Activated CD8-positive, alpha-beta memory T cell treated with anti-CD3 and anti-CD28 coated beads, Interleukin-2, amount 50 U/mL, for 24 hours (primary cell): ENCODE results near the gene ZDHHC17.

Experiments
- DNase-seq: peaks from one replicate; pipeline ENCODE4 v3.0.0-alpha.2; 2020; ENCODE audit errors: extremely low read depth

The ZDHHC17 gene

GRCh38 chr12:76820888-76821482, 57.1 kb downstream of the ZDHHC17 start:
- DNase-seq, result no peak

DNA sequence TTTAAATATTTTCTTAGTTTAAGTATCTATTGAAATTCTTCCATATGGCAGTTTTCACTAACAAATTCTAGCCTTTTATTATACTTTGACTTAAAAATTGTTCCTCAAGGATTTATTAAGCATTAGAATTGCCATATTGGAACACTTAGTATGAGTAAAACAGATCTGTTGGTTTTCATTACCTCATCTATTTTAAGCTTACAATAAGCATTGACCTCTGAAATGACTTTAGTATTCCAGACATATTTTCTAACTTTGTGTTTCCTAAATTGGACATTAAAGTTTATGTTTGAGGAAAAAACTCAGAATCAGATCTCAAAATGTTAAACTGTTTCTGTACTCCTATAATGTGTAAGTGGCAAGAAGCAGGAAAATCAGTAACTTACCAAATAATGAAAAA, 66.5 kb downstream of the ZDHHC17 start:
- DNase-seq, result no peak

DNA sequence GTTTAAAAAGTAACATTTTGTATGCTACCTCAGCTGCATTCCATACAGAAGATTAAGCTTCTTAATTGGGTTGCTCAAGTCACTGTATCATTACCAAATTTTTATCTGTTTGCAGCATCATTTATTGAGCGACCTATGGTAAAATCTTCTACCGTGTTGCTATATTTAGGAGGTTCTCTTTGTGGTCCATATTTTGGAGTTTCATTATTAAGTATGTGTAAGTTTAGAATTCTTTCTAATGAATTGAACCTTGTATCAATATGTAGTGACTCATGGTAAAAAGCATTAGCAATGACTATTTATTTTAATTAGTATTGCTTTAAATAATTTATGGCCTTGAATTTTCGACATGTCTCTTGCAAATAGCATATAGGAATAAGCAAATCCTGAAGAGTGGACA, 72.7 kb downstream of the ZDHHC17 start:
- DNase-seq, result no peak

DNA sequence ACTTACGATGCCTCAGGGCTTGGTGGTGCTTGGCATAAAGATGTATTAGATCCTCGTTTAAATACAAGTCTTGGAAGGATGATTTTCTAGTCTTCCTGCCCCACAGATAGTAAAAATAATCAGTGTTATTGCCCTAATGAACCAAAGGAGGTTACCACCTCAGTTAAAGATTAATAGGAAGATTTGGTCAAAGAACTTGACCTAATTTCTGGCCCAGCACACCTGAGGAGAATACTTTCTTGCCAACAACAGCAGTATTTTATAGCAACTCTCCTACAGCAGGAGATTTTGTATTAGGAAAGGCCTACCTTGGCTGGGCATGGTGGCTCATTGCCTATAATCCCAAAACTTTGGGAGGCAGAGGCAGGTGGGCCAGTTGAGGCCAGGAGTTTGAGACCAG, 83.3 kb downstream of the ZDHHC17 start:
- no peak for DNase-seq

- no peak for DNase-seq
Observed at GRCh38 chr12:76848132-76848531, 84.2 kb downstream of the ZDHHC17 start.

- no peak for DNase-seq
Observed at GRCh38 chr12:76852106-76852505, 88.2 kb downstream of the ZDHHC17 start.

DNA sequence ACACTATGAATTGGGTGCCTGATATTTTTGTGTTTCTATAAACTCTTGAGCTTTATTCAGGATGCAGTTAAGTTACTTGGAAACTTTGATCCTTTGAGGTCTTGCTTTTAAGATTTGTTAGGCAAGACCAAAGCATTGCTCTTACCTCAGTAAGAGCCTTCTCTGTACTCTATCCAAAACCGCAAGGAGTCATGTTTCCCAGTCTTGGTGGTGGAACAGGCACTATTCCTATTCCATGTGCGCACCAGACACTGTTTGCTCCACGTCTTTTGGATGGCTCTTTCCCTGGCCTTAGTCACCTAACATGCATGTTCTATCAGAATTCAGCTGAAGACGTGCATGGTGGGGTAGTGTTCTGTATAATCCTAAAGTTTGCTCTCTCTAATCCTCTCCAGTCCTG, 91.4 kb downstream of the ZDHHC17 start:
- no peak for DNase-seq

DNA sequence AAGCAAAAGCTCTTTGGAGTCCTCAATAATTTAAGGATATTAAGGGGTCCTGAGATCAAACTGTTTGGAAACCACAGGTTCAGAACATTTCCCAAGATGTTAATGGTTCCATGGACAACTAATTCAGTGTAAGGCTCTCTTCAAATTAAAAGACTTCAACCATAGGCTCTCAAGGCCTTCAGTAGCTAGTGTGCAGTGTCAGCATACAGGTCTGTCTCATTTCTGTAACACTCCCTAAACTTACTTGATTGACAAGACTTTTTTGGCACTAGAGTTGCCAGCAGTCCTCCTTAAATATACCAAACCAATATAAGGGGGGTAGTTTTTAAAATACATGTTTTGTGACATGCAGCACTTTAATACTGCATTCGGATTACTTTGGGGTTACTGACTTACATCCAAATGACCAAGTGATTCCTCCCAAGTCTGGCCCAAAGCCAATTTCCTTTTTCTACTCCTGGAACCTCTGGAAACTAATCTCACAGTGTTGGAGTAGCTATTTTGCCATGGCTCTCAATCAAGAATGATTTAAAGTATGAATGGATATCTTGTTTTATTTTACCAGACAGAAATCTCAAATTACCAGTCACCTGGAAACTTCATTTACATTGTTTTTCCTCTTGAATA, 92.2 kb downstream of the ZDHHC17 start:
- no peak for DNase-seq

GRCh38 chr12:76859611-76860010, 95.7 kb downstream of the ZDHHC17 start:
- no peak for DNase-seq

DNA sequence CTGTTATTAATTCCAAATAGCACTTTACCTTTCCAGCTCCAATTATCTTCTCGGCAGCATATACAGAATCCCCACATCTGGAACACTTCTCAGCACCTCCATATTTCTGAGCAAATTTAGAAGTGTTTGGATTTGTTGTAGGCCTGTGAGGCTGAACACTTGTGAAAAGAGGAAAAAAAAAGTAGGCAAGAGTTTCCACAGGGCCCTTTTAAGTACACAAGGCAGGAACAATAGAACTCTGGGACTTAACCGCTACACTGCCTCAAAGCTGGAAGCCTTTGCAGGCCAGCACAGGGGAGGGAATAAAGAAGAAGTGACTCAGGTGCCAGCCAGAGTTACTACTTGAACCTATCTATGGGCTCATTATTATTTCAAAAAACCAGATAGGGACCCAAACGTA, 96.3 kb downstream of the ZDHHC17 start:
- DNase-seq, result no peak

DNA sequence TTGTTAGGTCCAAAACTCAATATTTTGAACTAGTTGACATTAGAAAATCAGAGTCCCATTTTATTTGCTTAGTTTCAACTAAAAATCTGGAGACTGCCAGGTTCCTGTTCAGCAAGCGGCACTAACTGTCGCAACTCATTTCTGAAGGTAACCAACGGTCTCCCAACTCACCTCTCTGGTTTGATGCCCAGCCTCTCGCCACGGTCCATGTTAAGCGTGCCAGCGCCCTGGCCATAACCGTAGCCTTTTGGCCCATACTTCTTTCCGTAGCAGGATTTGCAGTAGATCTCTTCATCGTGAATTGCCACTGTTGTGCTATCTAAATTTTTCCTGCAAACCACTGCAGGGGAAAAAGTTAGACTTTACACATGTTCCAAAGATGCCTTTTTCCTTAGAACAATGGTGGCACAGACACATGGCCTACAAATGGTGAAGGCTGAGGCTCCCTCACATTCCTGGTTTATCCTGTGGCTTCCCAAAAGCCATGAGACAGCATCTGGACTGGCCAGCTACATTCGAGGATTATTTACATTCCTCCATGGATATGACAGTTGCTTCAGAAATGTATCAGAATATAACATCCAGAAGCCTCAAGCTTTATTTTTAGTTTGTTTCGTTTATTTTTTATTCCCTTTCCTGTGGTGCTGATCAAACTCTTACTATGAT, 99.2 kb downstream of the ZDHHC17 start:
- no peak for DNase-seq

- no peak for DNase-seq
Observed at GRCh38 chr12:76863837-76864236, 99.9 kb downstream of the ZDHHC17 start.

DNA sequence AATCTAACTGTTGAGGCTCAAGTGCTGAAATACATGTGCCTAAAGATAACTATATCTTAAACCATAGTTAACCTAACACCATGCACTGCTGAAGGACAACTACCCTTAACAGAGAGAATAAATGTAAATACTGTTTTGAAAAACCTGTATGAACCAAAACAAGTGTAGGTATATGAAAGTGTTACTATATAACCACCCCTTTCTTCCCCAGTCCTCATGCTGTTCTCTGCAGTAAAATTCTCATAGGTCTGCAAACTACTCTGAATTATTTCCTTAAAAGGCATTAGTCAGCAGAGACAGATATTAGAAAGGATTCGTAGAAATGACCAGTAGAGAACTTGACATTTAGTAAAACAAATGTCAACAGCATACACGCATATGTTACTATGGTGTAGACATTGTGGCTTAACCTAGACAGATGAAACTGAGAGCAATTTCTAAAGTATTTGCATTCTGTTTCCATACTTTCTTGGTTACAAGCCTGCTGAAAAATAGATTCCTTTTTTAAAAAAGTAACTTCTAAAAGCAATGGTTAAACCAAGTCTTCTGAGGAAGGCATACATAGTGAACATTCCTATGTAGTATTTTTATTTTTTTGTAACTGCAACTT, 101.0 kb downstream of the ZDHHC17 start:
- DNase-seq, result no peak

- DNase-seq, result no peak
Observed at GRCh38 chr12:76866151-76866567, 102.2 kb downstream of the ZDHHC17 start.

DNA sequence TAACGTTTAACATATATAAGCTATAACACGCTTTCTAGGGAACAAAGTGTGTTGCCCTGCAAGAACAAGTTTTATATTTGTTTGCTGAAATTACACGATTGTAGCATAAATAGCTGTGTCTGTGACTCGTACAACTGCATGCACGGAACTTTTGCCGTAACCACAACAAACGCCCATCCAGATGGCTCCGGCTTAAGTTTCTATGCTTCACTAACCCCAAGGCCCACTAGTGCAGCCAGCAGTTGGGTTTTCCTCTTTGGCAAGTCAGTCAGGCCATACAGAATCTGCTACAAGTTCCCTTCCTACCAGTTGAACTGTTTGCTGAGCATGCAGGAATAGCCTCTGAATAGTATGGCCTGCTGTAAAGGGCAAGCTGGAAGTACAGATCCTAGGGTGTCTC, 102.8 kb downstream of the ZDHHC17 start:
- DNase-seq, result no peak

GRCh38 chr12:76871082-76871481, 107.2 kb downstream of the ZDHHC17 start:
- DNase-seq, result no peak

DNA sequence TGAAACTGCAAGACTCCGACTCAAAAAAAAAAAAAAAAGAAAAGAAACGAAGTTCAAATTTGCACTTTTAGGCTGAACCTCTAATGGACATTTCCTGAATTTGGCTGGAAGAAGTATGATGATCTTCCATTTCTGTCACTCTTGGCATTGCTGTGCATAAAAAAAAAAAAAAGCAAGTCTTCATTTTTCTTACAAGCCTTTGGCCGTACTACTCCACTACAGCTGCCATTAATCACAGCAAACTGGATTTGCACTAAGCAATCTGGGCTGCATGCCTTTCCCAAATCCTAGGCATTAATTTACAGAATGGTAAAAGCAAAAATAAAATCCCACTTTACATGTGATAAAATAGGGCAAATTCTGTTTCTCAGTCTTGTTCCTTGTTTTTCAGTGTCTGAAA, 107.8 kb downstream of the ZDHHC17 start:
- no peak for DNase-seq

GRCh38 chr12:76872415-76872814, 108.5 kb downstream of the ZDHHC17 start:
- DNase-seq, result no peak

DNA sequence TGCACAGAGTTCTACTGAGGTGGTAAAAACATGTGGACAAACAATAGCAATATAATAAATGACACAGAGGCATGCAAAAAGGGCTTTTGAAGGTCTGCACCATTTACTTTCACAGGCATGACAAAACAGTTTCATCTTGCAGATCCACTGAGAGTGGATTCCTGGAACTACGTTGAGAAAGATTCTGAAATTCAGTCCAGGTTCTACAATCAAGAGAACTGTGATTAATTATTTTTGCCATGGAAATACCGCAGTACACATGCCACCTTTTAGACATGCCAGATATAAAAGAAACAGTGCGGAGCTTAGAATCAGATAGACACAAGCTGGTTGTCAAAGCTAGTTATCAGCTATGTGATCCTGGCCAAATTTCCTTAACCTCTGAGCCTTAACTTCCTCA, 110.1 kb downstream of the ZDHHC17 start:
- no peak for DNase-seq

GRCh38 chr12:76874491-76875190, 110.7 kb downstream of the ZDHHC17 start:
- DNase-seq, result no peak

DNA sequence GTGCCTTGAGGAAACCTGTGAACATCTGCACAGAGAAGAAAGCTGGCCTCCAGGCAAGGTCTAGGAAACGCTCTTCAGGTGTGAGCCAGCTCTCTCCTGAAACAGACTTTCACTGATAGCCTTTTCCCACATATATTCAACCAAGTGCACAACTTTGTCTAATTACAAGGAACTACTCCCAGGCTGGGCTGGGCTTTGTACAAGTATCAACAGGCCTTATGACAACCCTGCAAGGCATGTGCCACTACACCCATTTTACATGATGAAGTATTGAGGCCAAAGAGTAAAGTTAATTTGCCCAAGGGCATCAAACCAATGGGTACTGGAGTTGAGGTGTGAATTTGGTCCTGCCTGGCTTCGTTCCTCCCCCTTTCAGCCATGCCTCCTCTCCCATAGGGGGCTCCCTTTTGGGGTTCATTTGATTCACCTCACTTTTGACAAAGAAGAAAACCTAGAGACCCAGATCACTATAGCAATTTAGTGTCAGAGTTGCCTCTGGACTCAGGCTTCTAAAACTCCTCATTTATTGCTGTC, 112.8 kb downstream of the ZDHHC17 start:
- DNase-seq, result no peak
